ENCODE measurements around the gene CHST3. TPM values are rescaled to one million over a fixed set of nuclear protein-coding genes. Genes with fewer than 3 reads are reported as not detected.

The CHST3 gene
- total and polyA plus RNA-seq, 8 donors, result 10.3 to 20.1 (median 11.6) TPM

- H3K27ac ChIP-seq, result peak overlapping the region in 1 of 2 donors; percentile 25
Observed at GRCh38 chr10:71979692-71980062, 15.5 kb downstream of the CHST3 start.

GRCh38 chr10:71980181-71981014, 16.2 kb downstream of the CHST3 start:
- intact Hi-C loops (cut with DNase I), result no loop called here
- DNase-seq (no peak), ATAC-seq (no peak)
- Histone ChIP-seq H3K36me3 (no peaks in the 10 kb centered on the region), H3K4me1 (peaks cover 29 to 60% of the 10 kb centered on the region in 2 donors), H3K4me3 (no peak overlapping the region), H3K27me3 (no peaks in the 10 kb centered on the region), H3K9me3 (no peaks in the 10 kb centered on the region), H3K27ac (peak overlapping the region; percentile 45 to 70)
- TF ChIP-seq CTCF (IDR thresholded peaks at IDR 0.05), result no peak

More at GRCh38 chr10:71979692-71980062, 15.5 kb downstream of the CHST3 start:
- DNase-seq (no peak), ATAC-seq (no peak)
- Histone ChIP-seq H3K4me3 (no peak overlapping the region), H3K36me3 (no peaks in the 10 kb centered on the region), H3K9me3 (no peaks in the 10 kb centered on the region), H3K4me1 (peaks cover 36 to 60% of the 10 kb centered on the region in 2 donors), H3K27me3 (no peaks in the 10 kb centered on the region)
- no peak for TF ChIP-seq CTCF (IDR thresholded peaks at IDR 0.05)
- intact Hi-C loops (cut with DNase I), result no loop called here

GRCh38 chr10:71981015-71981875, 17.1 kb downstream of the CHST3 start:
- no peaks in the 10 kb centered on the region for H3K27me3 ChIP-seq
- no peak for TF ChIP-seq CTCF (IDR thresholded peaks at IDR 0.05)
- no peak for DNase-seq
- H3K9me3 ChIP-seq, result no peaks in the 10 kb centered on the region
- peak overlapping the region; percentile 45 to 70 for H3K27ac ChIP-seq
- ATAC-seq, result no peak
- peaks cover 24 to 58% of the 10 kb centered on the region in 2 donors for H3K4me1 ChIP-seq
- no peaks in the 10 kb centered on the region for H3K36me3 ChIP-seq
- intact Hi-C loops (cut with DNase I), result no loop called here
- H3K4me3 ChIP-seq, result no peak overlapping the region

GRCh38 chr10:71981876-71982230, 17.7 kb downstream of the CHST3 start:
- ATAC-seq (no peak), DNase-seq (no peak)
- Histone ChIP-seq H3K4me3 (no peak overlapping the region), H3K36me3 (no peaks in the 10 kb centered on the region), H3K9me3 (no peaks in the 10 kb centered on the region), H3K27me3 (no peaks in the 10 kb centered on the region), H3K4me1 (peaks cover 23 to 59% of the 10 kb centered on the region in 2 donors), H3K27ac (peak overlapping the region in 1 of 2 donors; percentile 70)
- TF ChIP-seq CTCF (IDR thresholded peaks at IDR 0.05), result no peak
- intact Hi-C loops (cut with DNase I), result no loop called here

Data from left lung (tissue), 10 donors.